Measurements from ENCODE around the gene DECR2. TPM values are rescaled to one million over a fixed set of nuclear protein-coding genes. Genes with fewer than 3 reads are reported as not detected.

DECR2 gene
- total and polyA plus RNA-seq, 12 donors: 7.0 to 26.0 (median 11.6) TPM

DNA sequence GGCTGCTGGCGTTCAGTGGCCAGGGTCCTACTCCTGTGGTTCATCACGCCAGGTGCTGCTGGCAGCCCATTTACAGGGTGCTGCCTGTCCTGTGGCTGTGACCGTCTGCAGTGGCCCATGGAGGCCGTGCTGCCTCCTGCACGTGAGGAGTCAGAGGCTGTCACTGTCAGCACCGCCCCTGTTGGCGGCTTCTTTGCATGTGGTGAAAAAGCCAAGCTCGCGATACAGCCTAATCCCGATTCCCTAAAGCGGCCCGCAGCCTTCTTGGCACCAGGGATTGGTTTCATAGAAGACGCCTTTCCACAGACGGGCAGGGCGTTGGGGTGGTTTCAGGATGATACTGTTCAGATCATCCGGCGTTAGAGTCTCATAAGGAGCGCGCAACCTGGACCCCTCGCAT is 59.1 kb downstream of the DECR2 start:
- DNase-seq (no peak), ATAC-seq (no peak)
- peaks cover 0 to 37% (median 7%) of the 10 kb centered on the region in 9 donors for H3K36me3 ChIP-seq
- peaks cover 3 to 21% (median 17%) of the 10 kb centered on the region in 9 donors for H3K4me1 ChIP-seq
- no peak overlapping the region for H3K4me3 ChIP-seq
- H3K27ac ChIP-seq: no peak overlapping the region
- 88 to 93% methylated on average over 20 of the region's 20 CpGs for WGBS, 2 donors
- no peaks in the 10 kb centered on the region for H3K9me3 ChIP-seq
- intact Hi-C loops (cut with DNase I): no loop called here
- H3K27me3 ChIP-seq: no peaks in the 10 kb centered on the region
- TF ChIP-seq, protein P1, sequence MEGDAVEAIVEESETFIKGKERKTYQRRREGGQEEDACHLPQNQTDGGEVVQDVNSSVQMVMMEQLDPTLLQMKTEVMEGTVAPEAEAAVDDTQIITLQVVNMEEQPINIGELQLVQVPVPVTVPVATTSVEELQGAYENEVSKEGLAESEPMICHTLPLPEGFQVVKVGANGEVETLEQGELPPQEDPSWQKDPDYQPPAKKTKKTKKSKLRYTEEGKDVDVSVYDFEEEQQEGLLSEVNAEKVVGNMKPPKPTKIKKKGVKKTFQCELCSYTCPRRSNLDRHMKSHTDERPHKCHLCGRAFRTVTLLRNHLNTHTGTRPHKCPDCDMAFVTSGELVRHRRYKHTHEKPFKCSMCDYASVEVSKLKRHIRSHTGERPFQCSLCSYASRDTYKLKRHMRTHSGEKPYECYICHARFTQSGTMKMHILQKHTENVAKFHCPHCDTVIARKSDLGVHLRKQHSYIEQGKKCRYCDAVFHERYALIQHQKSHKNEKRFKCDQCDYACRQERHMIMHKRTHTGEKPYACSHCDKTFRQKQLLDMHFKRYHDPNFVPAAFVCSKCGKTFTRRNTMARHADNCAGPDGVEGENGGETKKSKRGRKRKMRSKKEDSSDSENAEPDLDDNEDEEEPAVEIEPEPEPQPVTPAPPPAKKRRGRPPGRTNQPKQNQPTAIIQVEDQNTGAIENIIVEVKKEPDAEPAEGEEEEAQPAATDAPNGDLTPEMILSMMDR (IDR thresholded peaks at IDR 0.05): no peak

Other genes with a start within 250 kb of the DECR2 start
- not detected for gene HBZ, start 249.2 kb upstream of the DECR2 start, total RNA-seq
- gene HBZ, start 249.2 kb upstream of the DECR2 start, polyA plus RNA-seq: under 1 TPM in 1 of 2 donors, not detected in 1; 0.14 TPM
- under 1 TPM in 2 of 10 donors, not detected in 8; 0.56 to 0.61 TPM for gene HBM, start 235.9 kb upstream of the DECR2 start, total RNA-seq
- not detected for gene HBM, start 235.9 kb upstream of the DECR2 start, polyA plus RNA-seq
- gene HBA2, start 229.0 kb upstream of the DECR2 start, total RNA-seq: 1,000 to 10,000 TPM in 1 of 10 donors, 100 to 1,000 TPM in 5, 10 to 100 TPM in 4; 78.7 to 1,146 (median 107) TPM
- 10 to 100 TPM in 1 of 2 donors, 1 to 10 TPM in 1; 2.9 to 84.6 TPM for gene HBA2, start 229.0 kb upstream of the DECR2 start, polyA plus RNA-seq
- 1,000 to 10,000 TPM in 1 of 10 donors, 100 to 1,000 TPM in 9; 114 to 1,150 (median 192) TPM for gene HBA1, start 225.2 kb upstream of the DECR2 start, total RNA-seq
- gene HBA1, start 225.2 kb upstream of the DECR2 start, polyA plus RNA-seq: 10 to 100 TPM in 1 of 2 donors, 1 to 10 TPM in 1; 2.1 to 27.1 TPM
- gene HBQ1, start 221.4 kb upstream of the DECR2 start, total RNA-seq: not detected
- under 1 TPM in 1 of 2 donors, not detected in 1; 0.09 TPM for gene HBQ1, start 221.4 kb upstream of the DECR2 start, polyA plus RNA-seq
- gene LUC7L, start 172.4 kb upstream of the DECR2 start, total RNA-seq: 10 to 100 TPM; 14.4 to 29.7 (median 20.4) TPM
- gene LUC7L, start 172.4 kb upstream of the DECR2 start, polyA plus RNA-seq: 100 to 1,000 TPM in 1 of 2 donors, 10 to 100 TPM in 1; 21.3 to 139 TPM
- gene FAM234A, start 167.1 kb upstream of the DECR2 start, total RNA-seq: 100 to 1,000 TPM; 114 to 200 (median 161) TPM
- gene FAM234A, start 167.1 kb upstream of the DECR2 start, polyA plus RNA-seq: 10 to 100 TPM; 70.5 to 97.9 TPM
- 10 to 100 TPM in 6 of 10 donors, 1 to 10 TPM in 4; 7.5 to 18.2 (median 12.5) TPM for gene RGS11, start 125.9 kb upstream of the DECR2 start, total RNA-seq
- gene RGS11, start 125.9 kb upstream of the DECR2 start, polyA plus RNA-seq: 10 to 100 TPM in 1 of 2 donors, 1 to 10 TPM in 1; 1.9 to 36.4 TPM
- 10 to 100 TPM in 4 of 10 donors, 1 to 10 TPM in 6; 4.8 to 16.9 (median 9.1) TPM for gene ARHGDIG, start 121.3 kb upstream of the DECR2 start, total RNA-seq
- gene ARHGDIG, start 121.3 kb upstream of the DECR2 start, polyA plus RNA-seq: 10 to 100 TPM in 1 of 2 donors, under 1 TPM in 1; 0.17 to 10.7 TPM
- 10 to 100 TPM in 1 of 10 donors, 1 to 10 TPM in 8, under 1 TPM in 1; 0.55 to 14.0 (median 3.2) TPM for gene PDIA2, start 118.7 kb upstream of the DECR2 start, total RNA-seq
- gene PDIA2, start 118.7 kb upstream of the DECR2 start, polyA plus RNA-seq: 1 to 10 TPM in 1 of 2 donors, under 1 TPM in 1; 0.32 to 2.6 TPM
- 10 to 100 TPM in 4 of 10 donors, 1 to 10 TPM in 6; 7.7 to 16.1 (median 9.2) TPM for gene AXIN1, start 49.2 kb upstream of the DECR2 start, total RNA-seq
- 10 to 100 TPM in 1 of 2 donors, 1 to 10 TPM in 1; 9.4 to 14.9 TPM for gene AXIN1, start 49.2 kb upstream of the DECR2 start, polyA plus RNA-seq
- 10 to 100 TPM; 64.9 to 78.6 (median 74.6) TPM for gene MRPL28, start 31.3 kb upstream of the DECR2 start, total RNA-seq
- 100 to 1,000 TPM; 134 to 169 TPM for gene MRPL28, start 31.3 kb upstream of the DECR2 start, polyA plus RNA-seq
- gene PGAP6, start 19.9 kb upstream of the DECR2 start, total RNA-seq: 10 to 100 TPM; 27.1 to 57.3 (median 33.1) TPM
- gene PGAP6, start 19.9 kb upstream of the DECR2 start, polyA plus RNA-seq: 10 to 100 TPM; 27.8 to 45.3 TPM
- gene NME4, start 4.7 kb upstream of the DECR2 start, total RNA-seq: 10 to 100 TPM; 57.8 to 97.0 (median 75.4) TPM
- gene NME4, start 4.7 kb upstream of the DECR2 start, polyA plus RNA-seq: 10 to 100 TPM; 48.1 to 97.2 TPM
- gene RAB11FIP3, start 23.8 kb downstream of the DECR2 start, total RNA-seq: 10 to 100 TPM; 16.6 to 40.3 (median 30.4) TPM
- 10 to 100 TPM; 22.7 to 28.5 TPM for gene RAB11FIP3, start 23.8 kb downstream of the DECR2 start, polyA plus RNA-seq
- 10 to 100 TPM; 11.1 to 23.4 (median 15.3) TPM for gene CAPN15, start 125.8 kb downstream of the DECR2 start, total RNA-seq
- 10 to 100 TPM; 19.2 to 39.5 TPM for gene CAPN15, start 125.8 kb downstream of the DECR2 start, polyA plus RNA-seq
- gene PRR35, start 158.5 kb downstream of the DECR2 start, total RNA-seq: not detected
- gene PRR35, start 158.5 kb downstream of the DECR2 start, polyA plus RNA-seq: not detected
- under 1 TPM in 8 of 10 donors, not detected in 2; 0.12 to 0.75 (median 0.47) TPM for gene NHLRC4, start 165.1 kb downstream of the DECR2 start, total RNA-seq
- gene NHLRC4, start 165.1 kb downstream of the DECR2 start, polyA plus RNA-seq: under 1 TPM; 0.51 to 0.59 TPM
- gene PIGQ, start 168.1 kb downstream of the DECR2 start, total RNA-seq: 10 to 100 TPM; 13.7 to 26.8 (median 19.2) TPM
- gene PIGQ, start 168.1 kb downstream of the DECR2 start, polyA plus RNA-seq: 10 to 100 TPM; 35.3 to 43.7 TPM
- gene RAB40C, start 188.2 kb downstream of the DECR2 start, total RNA-seq: 10 to 100 TPM in 9 of 10 donors, 1 to 10 TPM in 1; 9.1 to 16.1 (median 12.1) TPM
- 10 to 100 TPM; 19.4 to 32.0 TPM for gene RAB40C, start 188.2 kb downstream of the DECR2 start, polyA plus RNA-seq
- under 1 TPM; 0.11 to 0.80 (median 0.27) TPM for gene WFIKKN1, start 229.1 kb downstream of the DECR2 start, total RNA-seq
- gene WFIKKN1, start 229.1 kb downstream of the DECR2 start, polyA plus RNA-seq: under 1 TPM; 0.61 to 0.95 TPM
- 10 to 100 TPM; 34.5 to 75.9 (median 43.8) TPM for gene METTL26, start 234.4 kb downstream of the DECR2 start, total RNA-seq
- 100 to 1,000 TPM; 123 to 237 TPM for gene METTL26, start 234.4 kb downstream of the DECR2 start, polyA plus RNA-seq
- gene MCRIP2, start 239.9 kb downstream of the DECR2 start, total RNA-seq: 100 to 1,000 TPM in 4 of 10 donors, 10 to 100 TPM in 6; 68.8 to 152 (median 87.8) TPM
- 100 to 1,000 TPM; 163 to 474 TPM for gene MCRIP2, start 239.9 kb downstream of the DECR2 start, polyA plus RNA-seq
- 10 to 100 TPM in 4 of 10 donors, 1 to 10 TPM in 6; 7.6 to 13.7 (median 9.9) TPM for gene WDR90, start 247.5 kb downstream of the DECR2 start, total RNA-seq
- 10 to 100 TPM in 1 of 2 donors, 1 to 10 TPM in 1; 7.1 to 23.8 TPM for gene WDR90, start 247.5 kb downstream of the DECR2 start, polyA plus RNA-seq

Measured in heart right ventricle (tissue), 16 donors.